HepG2 (cell line): ENCODE results near the gene APBB1. TPM values are rescaled to one million over a fixed set of nuclear protein-coding genes. Genes with fewer than 3 reads are reported as not detected.

Experiments used
- AKNA ChIP-seq: sonication (generic); formaldehyde crosslinking; IDR thresholded peaks from 2 replicates; pipeline ENCODE4 v1.4.0; 2020; ENCODE audit warnings: missing genetic modification reagents, borderline replicate concordance
- CBX1 ChIP-seq: IDR thresholded peaks from one replicate; pipeline ENCODE4 v1.6.1; 2016; ENCODE audit warnings: antibody characterized with exemption, low read depth
- EED ChIP-seq: sonication (generic); formaldehyde crosslinking; IDR thresholded peaks from 2 replicates; pipeline ENCODE4 v1.5.0; 2020; ENCODE audit warnings: mild to moderate bottlenecking, missing genetic modification reagents
- GATA4 ChIP-seq: sonication (generic); IDR thresholded peaks from 2 replicates; pipeline ENCODE4 v1.6.1; 2016; ENCODE audit warnings: antibody characterized with exemption, low read depth, borderline replicate concordance
- GATAD1 ChIP-seq: IDR thresholded peaks from 2 replicates; pipeline ENCODE4 v1.6.1; 2016; ENCODE audit warnings: missing genetic modification reagents, missing compliant biosample characterization
- HNRNPK ChIP-seq: fragments of 200-400 bp; formaldehyde crosslinking; IDR thresholded peaks from 2 replicates; pipeline ENCODE4 v1.6.1; 2018; ENCODE audit warnings: low read length, low read depth, moderate library complexity, mild to moderate bottlenecking; ENCODE audit not compliant: poor library complexity, severe bottlenecking
- MEIS2 ChIP-seq: sonication (generic); formaldehyde crosslinking; IDR thresholded peaks from 2 replicates; pipeline ENCODE4 v1.9.0; 2021; ENCODE audit warnings: mild to moderate bottlenecking, missing genetic modification reagents
- MYC ChIP-seq: sonication (generic); formaldehyde crosslinking; IDR thresholded peaks from 2 replicates; pipeline ENCODE4 v1.9.0; 2021; ENCODE audit warnings: missing genetic modification reagents, borderline replicate concordance
- NCOA5 ChIP-seq: sonication (generic); formaldehyde crosslinking; IDR thresholded peaks from 2 replicates; pipeline ENCODE4 v1.4.0; 2020; ENCODE audit warnings: missing genetic modification reagents
- NONO ChIP-seq, 2 experiments: fragments of 450-650 bp in 1 of 2; sonication (generic) in 1 of 2; formaldehyde crosslinking in 1 of 2; IDR thresholded peaks in 1 of 2; conservative IDR thresholded peaks in 1 of 2; 2 replicates each; pipeline versions ENCODE4 v1.6.1 to v1.8.0; 2017 to 2022; ENCODE audit warnings: mild to moderate bottlenecking in 1 of 2, missing genetic modification reagents in 1 of 2, moderate library complexity in 1 of 2
- SAFB2 ChIP-seq: sonication (generic); formaldehyde crosslinking; IDR thresholded peaks from 2 replicates; pipeline ENCODE4 v1.5.1; 2020; ENCODE audit warnings: missing genetic modification reagents, low read depth, mild to moderate bottlenecking, borderline replicate concordance
- SPEN ChIP-seq: sonication (generic); formaldehyde crosslinking; IDR thresholded peaks from 2 replicates; pipeline ENCODE4 v1.5.1; 2020; ENCODE audit warnings: low read depth, mild to moderate bottlenecking, missing genetic modification reagents
- TBL1XR1 ChIP-seq: fragments of 150-350 bp; IDR thresholded peaks from 2 replicates; pipeline ENCODE4 v1.6.1; 2014; ENCODE audit warnings: borderline replicate concordance, low read length; ENCODE audit not compliant: partially characterized antibody
- TFE3 ChIP-seq: IDR thresholded peaks from 2 replicates; pipeline ENCODE4 v1.6.1; 2016
- THYN1 ChIP-seq: sonication (generic); formaldehyde crosslinking; IDR thresholded peaks from 2 replicates; pipeline ENCODE4 v1.8.1; 2023; ENCODE audit warnings: low read depth, mild to moderate bottlenecking, moderate library complexity, missing genetic modification reagents, borderline replicate concordance
- XBP1 ChIP-seq: sonication (generic); formaldehyde crosslinking; IDR thresholded peaks from 2 replicates; pipeline ENCODE4 v1.5.0; 2020; ENCODE audit warnings: missing genetic modification reagents
- ZFP37 ChIP-seq: sonication (generic); formaldehyde crosslinking; IDR thresholded peaks from 2 replicates; pipeline ENCODE4 v1.4.0; 2020; ENCODE audit warnings: missing genetic modification reagents, borderline replicate concordance
- ZNF275 ChIP-seq: sonication (generic); formaldehyde crosslinking; IDR thresholded peaks from 2 replicates; pipeline ENCODE4 v1.8.0; 2022; ENCODE audit warnings: missing genetic modification reagents, mild to moderate bottlenecking, inconsistent platforms, borderline replicate concordance
- ZNF724P ChIP-seq: sonication (generic); formaldehyde crosslinking; IDR thresholded peaks from 2 replicates; pipeline ENCODE4 v1.8.0; 2022; ENCODE audit warnings: missing genetic modification reagents, borderline replicate concordance
- ZNF775 ChIP-seq: sonication (generic); formaldehyde crosslinking; IDR thresholded peaks from 2 replicates; pipeline ENCODE4 v1.4.0; 2020; ENCODE audit warnings: missing genetic modification reagents, mild to moderate bottlenecking, moderate library complexity, borderline replicate concordance
- ZNF788 ChIP-seq: sonication (generic); formaldehyde crosslinking; IDR thresholded peaks from 2 replicates; pipeline ENCODE4 v1.5.0; 2020; ENCODE audit warnings: mild to moderate bottlenecking, missing genetic modification reagents, borderline replicate concordance
- ZSCAN25 ChIP-seq: sonication (generic); formaldehyde crosslinking; IDR thresholded peaks from 2 replicates; pipeline ENCODE4 v1.8.0; 2022; ENCODE audit warnings: mild to moderate bottlenecking, missing genetic modification reagents
- polyA plus RNA-seq, 8 experiments: library from polyadenylated mRNA; depleted of rRNA in 3 of 8; stranded (reverse) in 7 of 8; unstranded in 1 of 8; fragments of >200 nt; fragmentation: Illumina TruSeq in 4 of 8; extraction: Trizol in 4 of 8; gene quantifications; 2 replicates each; pipeline versions ENCODE4 v1.2.1 to v1.2.3, GENCODE V29; 2011 to 2016; ENCODE audit warnings: low read depth in 4 of 8, missing spikeins in 1 of 8, mixed read lengths in 1 of 8; ENCODE audit not compliant: insufficient read depth in 1 of 8
- total RNA-seq, 5 experiments: library from RNA; depleted of rRNA; stranded (reverse); fragments of >200 nt; fragmentation: Illumina TruSeq; extraction: Trizol; gene quantifications; 2 replicates each; pipeline ENCODE4 v1.2.3, GENCODE V29; 2016; ENCODE audit warnings: low read depth in 1 of 5

The APBB1 gene
- total and polyA plus RNA-seq, 2 of the 13 experiments (the other 11 are each of a cell fraction or from before 2014, with no cell fraction given) = 1.7 to 3.5 TPM

- TF ChIP-seq ZNF724P (CRISPR knock-in tag) (no peak), TFE3 (CRISPR knock-in tag) (no peak), ZNF788 (no peak; the same call in 1 of the 2 replicates), EED (CRISPR knock-in tag) (no peak), ZNF775 (CRISPR knock-in tag) (no peak), AKNA (CRISPR knock-in tag) (no peak), ZNF275 (CRISPR knock-in tag) (no peak; the same call in 1 of the 2 replicates), GATA4 (no peak), ZSCAN25 (CRISPR knock-in tag) (no peak), NONO (IDR thresholded peaks at IDR 0.05) (no peak), NONO (CRISPR knock-in tag; conservative IDR thresholded peaks at IDR 0.05) (0 out of 2 replicates have a peak, but pooled peaks have one; percentile 52), CBX1 (no peak), MYC (CRISPR knock-in tag) (peak; percentile 65; the same call in 1 of the 2 replicates), NCOA5 (CRISPR knock-in tag) (no peak), THYN1 (CRISPR knock-in tag) (no peak), MEIS2 (CRISPR knock-in tag) (peak; percentile 77; the same call in 1 of the 2 replicates), SAFB2 (no peak), HNRNPK (peak; percentile 66), GATAD1 (no peak), ZFP37 (CRISPR knock-in tag) (no peak), XBP1 (CRISPR knock-in tag) (no peak), TBL1XR1 (peak; percentile 26), SPEN (CRISPR knock-in tag) (no peak)
These were observed 28.8 kb downstream of the APBB1 start, which contains the start of gene SMPD1 (continued) for GRCh38 chr11:6389905-6390717.
